A549 (cell line): ENCODE data around the gene GNB1. TPM values are rescaled to one million over a fixed set of nuclear protein-coding genes. Genes with fewer than 3 reads are reported as not detected.
"Not testable (repeated sequence)": the region's sequence is repeated elsewhere in the genome, so short reads cannot be mapped to it uniquely, and the experiment has no call there.

ENCODE experiments used
- ATAC-seq, 2 experiments: fragments of 200-7000 bp in 1 of 2; fragments of >200 bp in 1 of 2; cut with Nextera tagmentation in 1 of 2; cut with Tn5 transposase in 1 of 2; 3 replicates each; pipeline versions ENCODE4 v1.8.0 to v1.9.1; 2018 to 2020; ENCODE audit warnings: mild to moderate bottlenecking in 1 of 2, moderate library complexity in 1 of 2
- CTCF ChIA-PET: fragments of 300-600 bp; sonication (Branson Sonifier 250); formaldehyde crosslinking; extraction: SDS; loops from one replicate; lab custom pipeline; 2021; ENCODE audit warnings: antibody characterized with exemption, inconsistent platforms; lab: Yijun Ruan, JAX
- POLR2A ChIA-PET: fragments of 350-600 bp; formaldehyde crosslinking; extraction: SDS; loops from one replicate; lab custom pipeline; 2021; ENCODE audit warnings: antibody characterized with exemption, inconsistent platforms; lab: Yijun Ruan, JAX
- DNase-seq, 2 experiments: peaks; one replicate each; pipeline versions ENCODE4 v3.0.0 to v3.0.0-alpha.2; 2011 to 2016; ENCODE audit warnings: low read depth in 1 of 2, low spot score in 1 of 2
- FAIRE-seq: peaks from 2 replicates; lab custom pipeline; 2011; peaks lifted over from hg19 to GRCh38; lab: Jason Lieb, UNC
- H3K27ac ChIP-seq, 2 experiments: fragments of >200 bp; sonication (Bioruptor Twin); formaldehyde crosslinking; 3 replicates each; pipeline ENCODE4 v1.5.1; 2016 to 2017
- H3K4me1 ChIP-seq: fragments of >200 bp; sonication (Bioruptor Twin); formaldehyde crosslinking; 3 replicates; pipeline ENCODE4 v1.6.1; 2016
- H3K4me2 ChIP-seq: fragments of >200 bp; sonication (Bioruptor Twin); formaldehyde crosslinking; 3 replicates; pipeline ENCODE4 v1.6.1; 2016
- H3K4me3 ChIP-seq: fragments of >200 bp; sonication (Bioruptor Twin); formaldehyde crosslinking; 3 replicates; pipeline ENCODE4 v1.5.1; 2016
- H3K9me3 ChIP-seq: fragments of >200 bp; sonication (Bioruptor Twin); formaldehyde crosslinking; 3 replicates; pipeline ENCODE4 v1.6.1; 2016
- BHLHE40 ChIP-seq: IDR thresholded peaks from 2 replicates; pipeline ENCODE4 v1.6.1; 2012; ENCODE audit warnings: low read depth, low read length, inconsistent platforms
- CEBPB ChIP-seq, 2 experiments: fragments of >200 bp in 1 of 2; sonication (Bioruptor Twin) in 1 of 2; formaldehyde crosslinking in 1 of 2; IDR thresholded peaks; 2 replicates each; pipeline ENCODE4 v1.6.1; 2012 to 2016
- FOSL2 ChIP-seq, 2 experiments: fragments of 450-650 bp in 1 of 2; fragments of >200 bp in 1 of 2; sonication (Bioruptor Twin) in 1 of 2; formaldehyde crosslinking; IDR thresholded peaks; 2 replicates each; pipeline versions ENCODE4 v1.5.0 to v1.6.1; 2016 to 2020; ENCODE audit warnings: mild to moderate bottlenecking in 1 of 2, moderate library complexity in 1 of 2
- GATA3 ChIP-seq: IDR thresholded peaks from 2 replicates; pipeline ENCODE4 v1.6.1; 2012; ENCODE audit warnings: borderline replicate concordance
- JUN ChIP-seq, 2 experiments: fragments of >200 bp; sonication (Bioruptor Twin); formaldehyde crosslinking; IDR thresholded peaks; 2 replicates in 1 of 2; 3 replicates in 1 of 2; pipeline ENCODE4 v1.6.1; 2016 to 2017
- MAX ChIP-seq: IDR thresholded peaks from 2 replicates; pipeline ENCODE4 v1.6.1; 2012
- WGBS: methylation state at CpG from one replicate; pipeline ENCODE4 v1.1.6; 2017; ENCODE audit errors: missing lambda C conversion rate; 5-methylcytosine and 5-hydroxymethylcytosine counted together
- polyA plus RNA-seq, 4 experiments: library from polyadenylated mRNA; depleted of rRNA in 3 of 4; stranded (reverse); fragments of >200 nt; fragmentation: RNase III in 1 of 4; extraction: RNeasy Plus Mini Kit Qiagen cat#74134 plus additional on column Dnase treatment in 1 of 4; gene quantifications; 2 replicates in 3 of 4; 3 replicates in 1 of 4; pipeline ENCODE4 v1.2.3, GENCODE V29; 2011 to 2017

The GNB1 gene
- polyA plus RNA-seq, 2 of the 4 experiments (the other 2 are of a cell fraction), result 159 to 270 TPM

GRCh38 chr1:1745651-1746565 is 145.0 kb downstream of the GNB1 start:
- peak; percentile 77 to 87 for ATAC-seq
- not testable (repeated sequence) for FAIRE-seq
- H3K4me2 ChIP-seq, result peak overlapping the region; percentile 47; the same call in 1 of the 3 replicates
- peak overlapping the region; percentile 92 to 96 for H3K27ac ChIP-seq
- H3K4me3 ChIP-seq, result peak overlapping the region; percentile 53
- TF ChIP-seq JUN (IDR thresholded peaks at IDR 0.05) (peak in 1 of 2 experiments; percentile 51; a peak in 2 of 5 replicates), BHLHE40 (peak; percentile 84), MAX (peak; percentile 78), GATA3 (peak; percentile 94)
- TF ChIP-seq, all 56 proteins: peak for 4; not testable (repeated sequence) for 52
- peak in 1 of 2 experiments; percentile 82 for DNase-seq
- H3K4me1 ChIP-seq, CTCF ChIA-PET, POLR2A ChIA-PET, H3K9me3 ChIP-seq: not testable (repeated sequence)
- under 1% methylated on average over 16 of the region's 101 CpGs for WGBS

- CTCF ChIA-PET, result interaction anchor here (0.6 kb wide), 1 partner anchor 55 kb away, joined by 4 read pairs; no protein-coding TSS in a partner anchor
- FAIRE-seq, H3K4me2 ChIP-seq, ATAC-seq, H3K4me1 ChIP-seq, DNase-seq, H3K27ac ChIP-seq, H3K9me3 ChIP-seq, H3K4me3 ChIP-seq, POLR2A ChIA-PET: not testable (repeated sequence)
- WGBS, result 97% methylated on average over 8 of the region's 11 CpGs
Observed at GRCh38 chr1:1742529-1742928, 148.4 kb downstream of the GNB1 start.

- WGBS, result 59% methylated on average over 12 of the region's 12 CpGs
- H3K4me1 ChIP-seq; FAIRE-seq; H3K4me2 ChIP-seq; POLR2A ChIA-PET; H3K27ac ChIP-seq; H3K9me3 ChIP-seq; CTCF ChIA-PET; ATAC-seq; H3K4me3 ChIP-seq; TF ChIP-seq FOSL2 (IDR thresholded peaks at IDR 0.05): not testable (repeated sequence)
- peak in 1 of 2 experiments; percentile 54 for DNase-seq
- TF ChIP-seq CEBPB (IDR thresholded peaks at IDR 0.05) (0 out of 4 replicates have a peak, but pooled peaks have one; percentile 11 to 34), FOSL2 (CRISPR knock-in tag; IDR thresholded peaks at IDR 0.05) (peak; percentile 49)
Observed at GRCh38 chr1:1741013-1741412, 149.9 kb downstream of the GNB1 start.

GRCh38 chr1:1738799-1739337 is 152.0 kb downstream of the GNB1 start:
- H3K4me3 ChIP-seq, H3K27ac ChIP-seq, H3K9me3 ChIP-seq, POLR2A ChIA-PET, H3K4me1 ChIP-seq, DNase-seq, CTCF ChIA-PET, FAIRE-seq, ATAC-seq, H3K4me2 ChIP-seq: not testable (repeated sequence)
- WGBS, result 87% methylated on average over 9 of the region's 22 CpGs

GRCh38 chr1:1737675-1738590 is 153.0 kb downstream of the GNB1 start:
- FAIRE-seq, DNase-seq, ATAC-seq, H3K4me2 ChIP-seq, CTCF ChIA-PET, POLR2A ChIA-PET, H3K9me3 ChIP-seq, H3K27ac ChIP-seq, H3K4me1 ChIP-seq, H3K4me3 ChIP-seq: not testable (repeated sequence)
- WGBS, result 96% methylated on average over 15 of the region's 44 CpGs

Other genes with a start within 250 kb of the GNB1 start
- gene CDK11B, start 232.1 kb downstream of the GNB1 start, polyA plus RNA-seq (2011; rRNA removed), result 7.6 and 11.3 TPM in 2 replicates
- 33.8 to 35.0 TPM (median 33.8 TPM) in 3 replicates for gene CDK11B, start 232.1 kb downstream of the GNB1 start, polyA plus RNA-seq (2017; fragmentation: RNase III; extraction: RNeasy Plus Mini Kit Qiagen cat#74134 plus additional on column Dnase treatment)
- 10.8 and 16.6 TPM in 2 replicates for gene SLC35E2B, start 198.3 kb downstream of the GNB1 start, polyA plus RNA-seq (2011; rRNA removed)
- 10.8 to 13.9 TPM (median 13.6 TPM) in 3 replicates for gene SLC35E2B, start 198.3 kb downstream of the GNB1 start, polyA plus RNA-seq (2017; fragmentation: RNase III; extraction: RNeasy Plus Mini Kit Qiagen cat#74134 plus additional on column Dnase treatment)
- gene CDK11A, start 166.7 kb downstream of the GNB1 start, polyA plus RNA-seq (2011; rRNA removed), result 6.7 and 13.7 TPM in 2 replicates
- 34.1 to 40.9 TPM (median 36.4 TPM) in 3 replicates for gene CDK11A, start 166.7 kb downstream of the GNB1 start, polyA plus RNA-seq (2017; fragmentation: RNase III; extraction: RNeasy Plus Mini Kit Qiagen cat#74134 plus additional on column Dnase treatment)
- gene NADK, start 112.6 kb downstream of the GNB1 start, polyA plus RNA-seq (2011; rRNA removed), result 32.9 and 35.8 TPM in 2 replicates
- 37.1 to 40.0 TPM (median 38.4 TPM) in 3 replicates for gene NADK, start 112.6 kb downstream of the GNB1 start, polyA plus RNA-seq (2017; fragmentation: RNase III; extraction: RNeasy Plus Mini Kit Qiagen cat#74134 plus additional on column Dnase treatment)
- gene CALML6, start 24.2 kb upstream of the GNB1 start, polyA plus RNA-seq (2011; rRNA removed), result 0.29 and 0.49 TPM in 2 replicates
- 0.35 to 0.55 TPM (median 0.49 TPM) in 3 replicates for gene CALML6, start 24.2 kb upstream of the GNB1 start, polyA plus RNA-seq (2017; fragmentation: RNase III; extraction: RNeasy Plus Mini Kit Qiagen cat#74134 plus additional on column Dnase treatment)
- 0.41 and 0.52 TPM in 2 replicates for gene TMEM52, start 28.2 kb upstream of the GNB1 start, polyA plus RNA-seq (2011; rRNA removed)
- gene TMEM52, start 28.2 kb upstream of the GNB1 start, polyA plus RNA-seq (2017; fragmentation: RNase III; extraction: RNeasy Plus Mini Kit Qiagen cat#74134 plus additional on column Dnase treatment), result 0.36 to 0.38 TPM (median 0.37 TPM) in 3 replicates
- gene CFAP74, start 112.7 kb upstream of the GNB1 start, polyA plus RNA-seq (2011; rRNA removed), result 0.04 and 0.13 TPM in 2 replicates
- 0.03 to 0.05 TPM in 2 of 3 replicates, not detected in the other for gene CFAP74, start 112.7 kb upstream of the GNB1 start, polyA plus RNA-seq (2017; fragmentation: RNase III; extraction: RNeasy Plus Mini Kit Qiagen cat#74134 plus additional on column Dnase treatment)
- gene GABRD, start 128.3 kb upstream of the GNB1 start, polyA plus RNA-seq (2011; rRNA removed), result 0.12 and 0.17 TPM in 2 replicates
- 0.16 to 0.52 TPM (median 0.38 TPM) in 3 replicates for gene GABRD, start 128.3 kb upstream of the GNB1 start, polyA plus RNA-seq (2017; fragmentation: RNase III; extraction: RNeasy Plus Mini Kit Qiagen cat#74134 plus additional on column Dnase treatment)
- gene PRKCZ, start 159.3 kb upstream of the GNB1 start, polyA plus RNA-seq (2011; rRNA removed), result 7.3 and 9.8 TPM in 2 replicates
- gene PRKCZ, start 159.3 kb upstream of the GNB1 start, polyA plus RNA-seq (2017; fragmentation: RNase III; extraction: RNeasy Plus Mini Kit Qiagen cat#74134 plus additional on column Dnase treatment), result 7.8 to 9.9 TPM (median 9.5 TPM) in 3 replicates